Germinal center (tissue), 1 donor: ENCODE measurements around the gene FGF4.
A peak's percentile ranks its signal among the peaks of the same experiment; 100 is the strongest.

Experiments used
- DNase-seq: peaks from one replicate; pipeline ENCODE4 v3.0.0; 2012; ENCODE audit warnings: mixed read lengths, low spot score

The FGF4 gene

GRCh38 chr11:69807106-69807815 lies 32.1 kb upstream of the FGF4 start:
- DNase-seq, result no peak

GRCh38 chr11:69804769-69805508 lies 29.8 kb upstream of the FGF4 start:
- no peak for DNase-seq

GRCh38 chr11:69803604-69804218 lies 28.6 kb upstream of the FGF4 start:
- DNase-seq, result no peak

GRCh38 chr11:69803022-69803421 lies 27.9 kb upstream of the FGF4 start:
- no peak for DNase-seq

GRCh38 chr11:69802590-69802989 lies 27.4 kb upstream of the FGF4 start:
- DNase-seq, result no peak

GRCh38 chr11:69801513-69802335 lies 26.6 kb upstream of the FGF4 start:
- peak; percentile 42 for DNase-seq

GRCh38 chr11:69800278-69800677 lies 25.1 kb upstream of the FGF4 start:
- no peak for DNase-seq

- peak; percentile 34 for DNase-seq
Measured at GRCh38 chr11:69799582-69799981, 24.4 kb upstream of the FGF4 start.

- DNase-seq, result no peak
Measured at GRCh38 chr11:69799097-69799496, 24.0 kb upstream of the FGF4 start.

- no peak for DNase-seq
Measured at GRCh38 chr11:69797737-69798528, 22.8 kb upstream of the FGF4 start.

GRCh38 chr11:69797156-69797555 lies 22.0 kb upstream of the FGF4 start:
- no peak for DNase-seq

- no peak for DNase-seq
Measured at GRCh38 chr11:69796063-69796462, 20.9 kb upstream of the FGF4 start.

GRCh38 chr11:69791276-69792180 lies 16.4 kb upstream of the FGF4 start:
- no peak for DNase-seq

- DNase-seq, result no peak
Measured at GRCh38 chr11:69788956-69789355, 13.8 kb upstream of the FGF4 start.

- no peak for DNase-seq
Measured at GRCh38 chr11:69787906-69788305, 12.8 kb upstream of the FGF4 start.

- DNase-seq, result no peak
Measured at GRCh38 chr11:69787457-69787856, 12.3 kb upstream of the FGF4 start.

GRCh38 chr11:69781241-69781640 lies 6.1 kb upstream of the FGF4 start:
- DNase-seq, result no peak

GRCh38 chr11:69778373-69778772 lies 3.2 kb upstream of the FGF4 start:
- DNase-seq, result no peak

- DNase-seq, result no peak
Measured at GRCh38 chr11:69774354-69775162, 583 bp downstream of the FGF4 start.
